ENCODE data around the gene SH3BP4.
"Not testable (repeated sequence)": the region's sequence is repeated elsewhere in the genome, so short reads cannot be mapped to it uniquely, and the experiment has no call there.

Gene SH3BP4

DNA sequence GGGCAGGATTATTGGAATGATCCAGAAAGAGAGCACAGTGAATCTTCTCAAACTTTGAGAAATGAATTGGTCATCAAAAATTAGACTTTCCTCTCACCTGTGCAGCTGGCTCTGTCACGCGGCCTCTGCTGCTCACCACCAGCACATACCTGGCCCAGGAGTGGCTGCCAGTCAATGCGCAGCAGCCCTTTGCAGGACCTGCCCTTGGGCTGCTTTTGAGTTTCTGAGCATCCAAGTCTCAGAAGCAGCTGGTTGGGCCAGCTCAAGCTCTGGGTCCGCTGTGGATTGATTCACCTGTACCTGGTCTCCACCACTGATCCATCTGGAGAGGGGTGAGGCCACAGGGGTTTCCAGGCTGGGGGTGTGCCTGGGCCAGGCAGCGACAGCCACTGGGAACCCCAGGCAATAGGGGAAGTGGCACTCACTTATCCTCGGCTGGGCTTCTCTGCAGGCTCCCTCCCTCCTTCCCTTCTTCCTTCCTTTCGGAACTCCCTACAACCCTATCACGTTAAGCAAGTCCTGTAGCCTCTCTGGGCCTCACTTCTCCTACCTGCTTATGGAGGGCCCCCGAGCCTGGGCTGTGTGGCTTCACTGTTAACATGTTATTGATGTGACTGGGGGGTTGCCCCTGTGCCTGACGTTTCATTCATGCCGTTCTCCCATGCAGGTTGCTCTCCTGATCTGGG is 48.1 kb downstream of the SH3BP4 start:
- no peak for DNase-seq

DNA sequence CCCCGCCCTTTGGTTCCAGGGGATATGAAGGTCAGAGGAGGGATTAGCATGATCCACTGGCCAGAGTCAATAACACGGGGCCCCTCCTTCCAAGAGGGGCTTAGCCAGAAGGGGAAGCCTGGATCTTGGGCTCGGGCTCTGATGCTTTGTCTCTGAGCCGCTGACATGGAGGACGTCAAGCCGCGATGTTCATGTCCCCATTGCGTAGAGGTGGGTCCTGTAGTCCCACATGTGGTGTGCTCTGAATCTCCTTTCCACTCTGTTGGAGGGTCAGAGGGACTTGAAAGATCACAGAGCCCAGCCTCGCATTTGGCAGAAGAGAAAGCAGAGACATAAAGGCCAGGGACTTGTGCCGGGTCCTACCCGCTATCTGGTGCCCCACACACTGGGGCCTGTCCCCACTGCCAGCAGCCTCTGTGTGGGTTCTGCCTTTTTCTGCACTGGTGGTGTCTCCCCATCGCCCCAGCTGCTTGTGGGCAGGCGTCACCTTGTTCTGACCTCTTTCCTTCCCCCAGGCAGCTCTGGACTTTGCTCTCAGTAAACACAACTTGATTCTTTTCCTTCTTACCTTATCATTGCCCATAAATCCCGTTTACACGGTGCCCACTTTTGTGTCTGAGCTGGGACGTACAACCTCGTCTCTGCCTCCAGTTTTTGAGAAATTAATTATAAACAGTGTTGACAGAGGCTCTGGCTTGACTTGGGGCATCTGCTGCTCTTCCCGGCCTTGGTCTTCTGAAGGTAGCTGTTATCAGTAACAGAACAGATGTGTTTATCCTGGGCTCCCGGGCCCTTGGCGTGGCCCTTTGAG is 48.8 kb downstream of the SH3BP4 start:
- DNase-seq: peak; percentile 46

DNA sequence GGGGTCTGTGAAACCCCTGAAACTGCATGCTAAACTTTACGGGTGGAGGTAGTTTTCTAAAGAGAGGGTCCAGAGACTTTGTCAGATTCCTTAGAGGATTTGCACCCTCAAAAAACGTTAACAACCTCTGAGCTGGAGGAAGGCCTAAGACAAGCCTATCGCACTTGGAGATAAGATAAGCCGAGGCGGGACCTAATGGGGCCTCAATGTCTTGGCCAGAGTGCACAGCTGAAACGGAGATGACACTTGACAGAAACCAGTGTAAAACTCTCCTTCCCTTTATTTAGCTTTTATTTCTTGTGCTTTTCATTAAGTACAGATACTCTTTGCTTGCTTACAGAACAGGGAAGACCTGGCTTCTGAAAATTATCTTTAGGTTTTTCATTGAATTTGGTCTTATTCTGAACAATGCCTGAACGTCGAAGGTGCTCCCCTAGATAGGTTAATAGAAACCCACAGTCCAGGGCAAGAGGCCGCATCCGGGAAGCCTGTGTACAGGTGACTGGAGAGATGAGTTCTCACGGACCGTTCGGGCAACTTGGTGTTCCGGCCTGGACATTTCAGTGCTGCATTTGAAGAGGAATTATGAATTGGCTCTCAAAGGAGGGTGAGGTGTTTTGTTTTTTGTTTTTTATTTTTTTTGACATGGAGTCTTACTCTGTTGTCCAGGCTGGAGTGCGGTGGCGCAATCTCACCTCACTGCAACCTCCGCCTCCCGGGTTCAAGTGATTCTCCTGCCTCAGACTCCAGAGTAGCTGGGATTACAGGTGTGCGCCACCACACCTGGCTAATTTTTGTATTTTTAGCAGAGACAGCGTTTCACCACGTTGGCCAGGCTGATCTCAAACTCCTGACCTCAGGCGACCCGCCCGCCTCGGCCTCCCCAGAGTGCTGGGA is 49.7 kb downstream of the SH3BP4 start:
- no peak for DNase-seq

DNA sequence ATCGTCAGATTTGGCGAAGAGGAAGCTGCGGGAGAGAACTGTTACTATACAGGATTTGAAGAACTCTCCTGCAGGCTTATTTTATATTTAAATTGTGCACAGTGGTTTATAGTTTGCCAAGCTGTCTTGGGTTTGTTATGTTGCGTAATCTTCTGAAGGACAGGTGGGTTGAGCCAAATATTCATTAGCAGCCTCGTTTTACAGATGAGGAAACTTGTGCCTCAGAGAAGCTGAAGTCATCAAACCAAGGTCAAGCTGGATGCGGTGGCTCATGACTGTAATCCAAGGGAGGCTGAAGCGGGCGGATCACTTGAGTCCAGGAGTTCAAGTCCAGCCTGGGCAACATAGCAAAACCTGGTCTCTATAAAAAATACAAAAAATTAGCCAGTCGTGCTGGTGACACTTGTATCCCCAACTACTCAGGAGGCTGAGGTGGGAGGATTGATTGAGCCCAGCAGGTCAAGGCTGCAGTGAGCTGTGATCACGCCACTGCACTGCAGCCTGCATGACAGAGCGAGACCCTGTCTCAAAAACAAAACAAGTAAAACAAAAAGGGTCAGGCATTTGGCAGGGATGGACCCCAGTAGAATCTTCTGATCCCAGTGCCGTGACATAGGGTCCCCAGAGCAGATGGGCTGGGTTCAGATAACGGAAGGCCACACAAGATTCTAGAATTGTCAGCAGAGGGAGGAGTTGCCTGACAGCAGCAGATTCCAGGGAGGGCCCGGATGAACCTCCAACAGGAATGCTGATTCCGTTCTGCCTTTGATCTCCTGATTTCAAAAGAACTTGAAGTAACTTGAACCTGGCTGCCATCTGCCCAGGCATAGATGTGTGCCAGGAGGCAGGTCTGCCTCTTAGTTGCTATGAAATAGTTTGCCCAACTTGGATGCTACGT is 50.6 kb downstream of the SH3BP4 start:
- DNase-seq: peak; percentile 56

DNA sequence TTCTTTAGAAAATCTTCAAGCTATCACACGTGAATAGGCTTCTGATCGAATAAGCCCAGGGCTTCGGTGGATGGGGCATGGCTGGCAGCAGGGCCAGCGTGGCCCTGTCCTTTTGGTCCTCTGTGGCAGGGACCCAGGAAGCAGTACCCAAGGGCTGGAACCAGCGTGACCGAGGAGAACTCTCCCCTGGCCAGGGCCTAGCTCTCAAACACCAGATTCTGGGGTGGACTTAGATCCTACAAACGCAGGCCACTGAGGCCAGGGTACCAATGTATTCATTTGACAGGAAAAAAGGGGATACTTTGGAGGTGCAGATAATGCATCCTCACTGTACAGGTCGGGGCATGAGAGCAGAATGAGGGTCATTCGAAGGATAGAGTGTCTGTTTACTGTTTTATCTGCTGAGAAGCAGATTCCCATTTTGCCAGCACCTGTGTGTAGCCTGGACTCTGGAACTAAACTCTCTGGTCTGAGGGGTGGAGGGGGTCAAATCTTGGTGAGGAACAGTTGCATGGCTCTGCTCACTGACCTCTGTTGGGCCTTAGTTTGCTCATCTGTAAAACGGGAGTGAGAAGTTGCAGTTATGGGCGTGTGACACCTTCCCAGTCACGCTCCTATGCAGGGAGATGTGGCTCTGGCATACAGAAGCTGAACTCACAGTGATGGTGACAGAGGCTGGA is 51.4 kb downstream of the SH3BP4 start:
- no peak for DNase-seq

GRCh38 chr2:235004329-235004903 is 52.6 kb downstream of the SH3BP4 start:
- no peak for DNase-seq

- DNase-seq: peak; percentile 95
Observed at GRCh38 chr2:235005023-235005422, 53.2 kb downstream of the SH3BP4 start.

- peak; percentile 95 for DNase-seq
Observed at GRCh38 chr2:235005603-235006259, 53.9 kb downstream of the SH3BP4 start.

DNA sequence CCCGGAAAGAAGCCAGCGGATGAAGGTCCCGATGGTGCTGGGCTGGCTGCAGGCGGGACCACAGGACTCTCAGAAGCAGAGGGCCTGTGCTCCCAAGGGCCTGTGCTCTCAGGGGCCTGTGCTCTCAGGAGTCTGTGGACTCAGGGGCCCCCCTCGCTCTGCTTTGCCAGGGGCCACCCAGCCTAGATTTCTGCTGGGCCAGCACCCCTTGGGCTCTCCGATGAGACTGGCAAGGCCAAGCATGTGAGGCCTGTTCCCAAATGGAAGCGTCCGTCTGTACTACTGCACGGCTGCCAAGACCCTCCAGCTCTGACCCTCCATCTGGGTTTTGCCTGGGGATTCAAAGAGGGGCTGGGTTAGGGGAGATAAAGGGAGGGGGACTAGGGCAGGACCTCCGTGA is 54.6 kb downstream of the SH3BP4 start:
- DNase-seq: peak; percentile 58

DNA sequence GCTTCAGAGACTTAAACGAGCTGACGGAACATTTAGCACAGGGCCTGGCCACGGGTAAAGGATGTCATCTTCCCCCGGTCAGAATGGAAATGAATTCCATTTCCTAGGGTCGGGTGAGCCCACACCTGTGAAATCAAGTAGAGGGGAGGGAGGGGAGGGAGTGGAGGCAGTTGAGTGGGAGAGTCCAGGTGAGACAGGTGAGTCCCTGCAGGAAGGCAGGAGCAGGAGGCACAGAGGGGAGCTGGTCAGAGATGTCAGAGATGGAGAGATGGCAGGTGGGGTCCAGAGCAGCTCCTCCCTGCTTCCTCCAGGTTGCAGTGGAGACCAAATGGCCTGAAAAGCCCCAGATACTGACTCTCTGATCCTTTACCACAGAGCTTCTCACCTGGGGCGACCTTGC is 55.2 kb downstream of the SH3BP4 start:
- DNase-seq: no peak

- no peak for DNase-seq
Observed at GRCh38 chr2:235007664-235008457, 56.0 kb downstream of the SH3BP4 start.

DNA sequence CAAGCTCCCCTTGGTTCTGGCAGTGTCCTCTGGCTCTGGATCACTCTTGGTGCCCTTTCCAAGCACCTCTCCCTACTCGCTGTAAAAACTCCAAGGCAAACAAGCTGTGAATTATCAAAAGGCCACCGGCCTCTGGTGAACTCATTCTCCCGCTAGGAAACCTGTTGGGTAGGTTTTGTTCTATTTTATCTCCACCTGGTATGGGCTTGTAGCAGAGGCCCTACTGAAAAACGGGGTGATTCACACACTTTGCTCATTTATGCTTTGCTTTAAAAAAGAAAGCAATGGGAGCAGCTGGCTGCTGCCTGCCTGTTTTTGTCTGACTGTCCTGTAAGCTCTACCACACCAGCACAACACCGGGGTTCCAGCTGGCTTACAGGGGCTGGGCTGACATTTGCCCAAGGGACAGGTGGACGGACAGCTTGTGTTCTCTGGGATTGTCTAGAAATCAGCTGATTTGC is 56.8 kb downstream of the SH3BP4 start:
- DNase-seq: peak; percentile 97

DNA sequence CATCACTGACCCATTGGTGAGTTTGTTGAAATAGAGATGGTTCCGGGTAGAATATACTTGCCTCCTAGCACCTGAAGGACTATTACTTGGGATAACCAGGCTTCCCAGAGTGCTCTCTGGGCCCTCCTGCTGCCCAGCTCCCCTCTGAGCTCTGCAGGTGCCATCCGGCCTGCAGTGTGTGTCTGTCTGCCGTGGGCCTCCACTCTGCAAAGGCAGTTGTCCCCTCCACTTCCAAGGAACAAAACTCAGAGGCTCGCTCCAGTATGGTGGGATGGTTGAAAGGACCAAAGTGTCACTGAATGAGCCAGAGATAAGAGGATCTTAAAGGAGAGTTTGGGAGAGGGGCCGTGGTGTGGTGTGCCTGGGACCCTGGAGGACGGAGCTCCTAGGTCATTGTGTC is 57.3 kb downstream of the SH3BP4 start:
- no peak for DNase-seq

- no peak for DNase-seq
Observed at GRCh38 chr2:235010117-235010714, 58.4 kb downstream of the SH3BP4 start.

GRCh38 chr2:235011607-235011928 is 59.8 kb downstream of the SH3BP4 start:
- no peak for DNase-seq

GRCh38 chr2:235011929-235012631 is 60.3 kb downstream of the SH3BP4 start:
- DNase-seq: no peak

DNA sequence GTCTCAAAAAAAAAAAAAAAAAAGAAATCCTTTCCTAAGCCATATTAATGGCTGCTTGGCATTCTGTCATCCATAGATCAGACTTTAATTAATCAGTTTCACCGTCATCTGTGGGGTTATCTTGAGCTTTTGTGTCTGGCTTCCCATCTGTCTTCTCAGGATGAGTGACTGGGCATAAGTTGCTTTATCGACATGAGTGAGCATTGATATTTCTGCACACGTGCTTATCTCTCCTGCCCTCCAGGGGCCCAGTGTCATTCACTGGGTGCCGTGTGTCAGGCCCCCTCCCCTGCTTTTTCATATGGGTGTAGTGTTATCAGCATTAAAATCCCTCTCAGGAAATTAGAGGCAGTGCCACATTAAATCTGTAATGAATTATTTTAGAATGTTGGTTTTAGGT is 65.6 kb downstream of the SH3BP4 start:
- no peak for DNase-seq

- DNase-seq: no peak
Observed at GRCh38 chr2:235018838-235019237, 67.0 kb downstream of the SH3BP4 start.

GRCh38 chr2:235020141-235020540 is 68.3 kb downstream of the SH3BP4 start:
- DNase-seq: not testable (repeated sequence)
